DMS 273 (cell line): ENCODE measurements around the gene BEST2.
"Not testable (repeated sequence)": the region's sequence is repeated elsewhere in the genome, so short reads cannot be mapped to it uniquely, and the experiment has no call there.

Source experiments
- DNase-seq: peaks from one replicate; lab custom pipeline; 2025; ENCODE audit not compliant: unreplicated experiment; lab: John Stamatoyannopoulos, UW

BEST2 gene

GRCh38 chr19:12797141-12797587, 45.6 kb downstream of the BEST2 start:
- no peak for DNase-seq

GRCh38 chr19:12797607-12798006, 46.0 kb downstream of the BEST2 start:
- DNase-seq: not testable (repeated sequence)

GRCh38 chr19:12799742-12800465, 48.3 kb downstream of the BEST2 start:
- no peak for DNase-seq

GRCh38 chr19:12800466-12800770, 48.8 kb downstream of the BEST2 start:
- DNase-seq: no peak

GRCh38 chr19:12800923-12801465, 49.4 kb downstream of the BEST2 start:
- no peak for DNase-seq

- DNase-seq: peak; percentile 95
These were observed 50.1 kb downstream of the BEST2 start, which contains the start of the genes PRDX2 and THSD8 for GRCh38 chr19:12801466-12802266. TSS of gene PRDX2 (minus strand) at chr19:12801800. CDS start at chr19:12801261, 539 bp downstream. TSS of gene THSD8 (plus strand) at chr19:12802069. CDS start at chr19:12802072, 3 bp downstream.

- no peak for DNase-seq
These were observed 50.9 kb downstream of the BEST2 start for GRCh38 chr19:12802267-12803106.

GRCh38 chr19:12804051-12804450, 52.5 kb downstream of the BEST2 start:
- no peak for DNase-seq

- DNase-seq: peak; percentile 97
These were observed 54.9 kb downstream of the BEST2 start, which contains the start of gene RNASEH2A for GRCh38 chr19:12806242-12807081. TSS of gene RNASEH2A (plus strand) at chr19:12806584. CDS start at chr19:12806674, 90 bp downstream.
